Body of pancreas (tissue), 4 donors: ENCODE measurements around the gene SMIM24. TPM values are rescaled to one million over a fixed set of nuclear protein-coding genes. Genes with fewer than 3 reads are reported as not detected.

Source experiments
- ATAC-seq: fragments of 150-250 bp; one replicate; pipeline ENCODE4 v1.9.1; 2016
- DNase-seq, 4 donors: peaks; one replicate each; pipeline ENCODE4 v3.0.0-alpha.2; 2019
- H3K27ac ChIP-seq, 4 donors: fragments of 200-600 bp; sonication (generic); 1 replicate in 3 of 4; 2 replicates in 1 of 4; pipeline versions ENCODE4 v1.5.1 to v1.6.1; 2016 to 2019; ENCODE audit warnings: mild to moderate bottlenecking in 1 of 4, mixed read lengths in 1 of 4, moderate library complexity in 1 of 4
- H3K27me3 ChIP-seq, 2 donors: fragments of 200-600 bp; sonication (generic); one replicate each; pipeline ENCODE4 v1.6.0; 2016; ENCODE audit warnings: mild to moderate bottlenecking in 1 of 2
- H3K36me3 ChIP-seq, 2 donors: fragments of 200-600 bp; sonication (generic); replicated peaks in 1 of 2; 2 replicates each; pipeline ENCODE4 v1.5.1; 2016; ENCODE audit warnings: low read depth in 2 of 2; ENCODE audit not compliant: insufficient read depth in 1 of 2
- H3K4me1 ChIP-seq: fragments of 200-600 bp; sonication (generic); one replicate; pipeline ENCODE4 v1.6.0; 2016
- H3K4me3 ChIP-seq, 2 donors: fragments of 200-600 bp; sonication (generic); 1 replicate in 1 of 2; 2 replicates in 1 of 2; pipeline ENCODE4 v1.5.1; 2016 to 2019
- H3K9me3 ChIP-seq, 3 donors: fragments of 200-600 bp; sonication (generic); 1 replicate in 2 of 3; 2 replicates in 1 of 3; pipeline ENCODE4 v1.5.1; 2016
- POLR2A ChIP-seq, 3 donors: fragments of 450-650 bp; IDR thresholded peaks; one replicate each; pipeline ENCODE4 v1.6.1; 2016; ENCODE audit warnings: antibody characterized with exemption in 3 of 3, mild to moderate bottlenecking in 2 of 3
- WGBS, 2 donors: methylation state at CpG; one replicate each; pipeline ENCODE4 v1.1.5; 2017; 5-methylcytosine and 5-hydroxymethylcytosine counted together
- intact Hi-C: fragments of 100-400 bp; cut with DNase I; formaldehyde crosslinking; loops from one replicate; pipeline ENCODE4 v1.15.1; 2023
- total RNA-seq, 2 donors: library from RNA; depleted of rRNA; stranded (reverse); fragments of >200 nt; gene quantifications; one replicate each; pipeline ENCODE4 v1.1.0, GENCODE V29; 2016
- TF ChIP-seq, protein P1 (sequence below), 7 experiments: fragments of 450-650 bp in 4 of 7; fragments of 200-600 bp in 3 of 7; sonication (generic) in 3 of 7; IDR thresholded peaks; one replicate each; pipeline ENCODE4 v1.5.1; 2016 to 2019; ENCODE audit warnings: antibody characterized with exemption in 7 of 7

The SMIM24 gene
- total RNA-seq, 2 donors from 2014 or later, result 7.6 to 11.4 TPM

DNA sequence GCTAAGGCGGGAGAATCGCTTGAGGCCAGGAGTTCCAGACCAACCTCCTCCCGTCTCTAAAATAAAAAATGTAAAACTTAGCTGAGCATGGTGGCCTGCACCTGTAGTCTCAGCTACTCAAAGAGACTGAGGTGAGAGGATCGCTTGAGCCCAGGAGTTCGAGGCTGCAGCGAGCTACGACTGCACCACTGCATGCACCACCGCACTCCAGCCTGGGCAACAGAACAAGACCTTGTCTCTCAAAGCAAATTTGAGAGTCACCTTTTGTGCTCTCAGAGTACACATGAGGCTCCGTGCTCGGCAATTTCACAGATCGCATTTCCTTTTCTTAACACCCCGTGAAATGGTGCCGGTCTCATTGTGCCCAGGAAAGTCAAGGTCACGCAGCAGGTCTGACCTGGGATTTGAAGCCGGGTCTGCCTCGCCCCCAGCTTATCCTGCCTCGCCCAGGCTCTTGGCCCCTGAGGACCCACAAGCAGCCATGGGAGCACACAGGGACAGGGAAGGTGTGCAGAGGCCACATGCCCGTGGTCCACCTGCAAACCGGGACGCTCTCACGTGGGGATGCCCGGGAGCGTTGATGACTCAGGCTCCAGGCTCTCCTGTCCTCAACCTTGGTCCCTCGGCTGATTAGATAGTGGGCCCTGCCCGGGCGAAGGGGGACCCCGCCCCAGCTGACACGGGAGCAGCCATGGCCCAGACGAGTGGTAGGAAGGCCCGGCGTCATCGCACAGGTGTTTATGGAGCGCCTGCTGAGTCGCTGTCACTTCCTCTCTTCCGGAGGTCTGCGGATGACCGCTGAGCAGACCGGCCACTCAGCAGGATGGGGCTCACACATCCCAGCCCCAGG is 1.1 kb upstream of the SMIM24 start:
- Histone ChIP-seq H3K4me3 (no peak overlapping the region), H3K36me3 (no peaks in the 10 kb centered on the region), H3K4me1 (peaks cover 7% of the 10 kb centered on the region), H3K27me3 (peaks cover 0 to 27% of the 10 kb centered on the region in 2 donors), H3K9me3 (no peaks in the 10 kb centered on the region), H3K27ac (no peak overlapping the region)
- DNase-seq (peak in 1 of 4 donors; percentile 29), ATAC-seq (no peak)
- WGBS, 2 donors, result 51 to 63% methylated on average over 14 to 38 of the region's 38 CpGs
- TF ChIP-seq, protein P1, sequence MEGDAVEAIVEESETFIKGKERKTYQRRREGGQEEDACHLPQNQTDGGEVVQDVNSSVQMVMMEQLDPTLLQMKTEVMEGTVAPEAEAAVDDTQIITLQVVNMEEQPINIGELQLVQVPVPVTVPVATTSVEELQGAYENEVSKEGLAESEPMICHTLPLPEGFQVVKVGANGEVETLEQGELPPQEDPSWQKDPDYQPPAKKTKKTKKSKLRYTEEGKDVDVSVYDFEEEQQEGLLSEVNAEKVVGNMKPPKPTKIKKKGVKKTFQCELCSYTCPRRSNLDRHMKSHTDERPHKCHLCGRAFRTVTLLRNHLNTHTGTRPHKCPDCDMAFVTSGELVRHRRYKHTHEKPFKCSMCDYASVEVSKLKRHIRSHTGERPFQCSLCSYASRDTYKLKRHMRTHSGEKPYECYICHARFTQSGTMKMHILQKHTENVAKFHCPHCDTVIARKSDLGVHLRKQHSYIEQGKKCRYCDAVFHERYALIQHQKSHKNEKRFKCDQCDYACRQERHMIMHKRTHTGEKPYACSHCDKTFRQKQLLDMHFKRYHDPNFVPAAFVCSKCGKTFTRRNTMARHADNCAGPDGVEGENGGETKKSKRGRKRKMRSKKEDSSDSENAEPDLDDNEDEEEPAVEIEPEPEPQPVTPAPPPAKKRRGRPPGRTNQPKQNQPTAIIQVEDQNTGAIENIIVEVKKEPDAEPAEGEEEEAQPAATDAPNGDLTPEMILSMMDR (IDR thresholded peaks at IDR 0.05), result no peak
- no peak for TF ChIP-seq POLR2A (IDR thresholded peaks at IDR 0.05)
- intact Hi-C loops, result no loop called here

DNA sequence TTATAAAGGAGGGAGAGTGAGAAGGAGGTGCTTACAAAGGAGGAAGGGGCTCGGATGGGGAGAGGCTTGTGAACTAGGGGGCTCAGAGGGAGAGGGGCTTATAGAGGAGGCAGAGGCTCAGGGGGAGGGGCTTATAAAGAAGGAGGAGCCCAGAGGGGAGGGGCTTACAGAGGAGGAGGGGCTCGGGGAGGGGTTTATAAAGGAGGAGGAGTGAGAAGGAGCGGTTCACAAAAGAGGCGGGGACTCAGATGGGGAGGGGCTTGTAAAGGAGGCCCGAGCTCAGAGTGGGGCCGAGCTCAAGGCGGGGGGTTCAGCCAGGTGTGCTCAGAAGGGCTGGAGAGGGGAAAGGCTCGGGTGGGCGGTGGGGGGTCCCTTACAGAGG is 500 bp downstream of the SMIM24 start:
- Histone ChIP-seq H3K9me3 (no peaks in the 10 kb centered on the region), H3K4me3 (no peak overlapping the region), H3K36me3 (no peaks in the 10 kb centered on the region), H3K27ac (no peak overlapping the region), H3K27me3 (peaks cover 0 to 27% of the 10 kb centered on the region in 2 donors), H3K4me1 (peaks cover 7% of the 10 kb centered on the region)
- ATAC-seq, result no peak
- intact Hi-C loops, result no loop called here
- TF ChIP-seq POLR2A (IDR thresholded peaks at IDR 0.05), result no peak
- TF ChIP-seq, protein P1 (IDR thresholded peaks at IDR 0.05), result no peak
- 37 to 38% methylated on average over 9 of the region's 9 CpGs for WGBS, 2 donors
- no peak for DNase-seq

DNA sequence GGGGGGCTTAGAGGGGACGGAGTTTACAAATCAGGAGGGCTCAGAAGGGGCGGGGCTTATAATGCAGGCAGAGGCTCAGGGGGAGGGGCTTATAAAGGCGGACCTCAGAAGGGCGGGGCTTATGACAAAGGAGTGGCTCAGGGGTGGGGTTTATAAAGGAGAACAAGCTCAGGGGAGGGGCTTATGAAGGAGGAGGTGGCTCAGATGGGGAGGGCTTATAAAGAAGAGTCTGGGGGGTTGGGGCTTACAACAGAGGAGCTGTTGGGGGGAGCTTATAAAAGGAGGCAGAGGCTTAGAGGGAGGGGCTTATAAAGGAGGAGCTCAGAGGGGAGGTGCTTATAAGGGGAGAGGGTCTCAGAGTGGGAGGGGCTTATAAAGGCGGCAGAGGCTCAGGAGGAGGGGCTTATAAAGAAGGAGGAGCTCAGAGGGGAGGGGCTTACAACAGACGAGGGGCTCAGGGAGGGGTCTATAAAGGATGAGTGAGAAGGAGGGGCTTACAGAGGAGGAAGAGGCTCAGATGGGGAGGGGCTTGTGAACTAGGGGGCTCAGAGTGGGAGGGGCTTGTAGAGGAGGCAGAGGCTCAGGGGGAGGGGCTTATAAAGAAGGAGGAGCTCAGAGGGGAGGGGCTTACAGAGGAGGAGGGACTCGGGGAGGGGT is 1.0 kb downstream of the SMIM24 start:
- no peak overlapping the region for H3K4me3 ChIP-seq
- peaks cover 10% of the 10 kb centered on the region for H3K4me1 ChIP-seq
- H3K27ac ChIP-seq, result no peak overlapping the region
- intact Hi-C loops, result no loop called here
- no peak for TF ChIP-seq POLR2A (IDR thresholded peaks at IDR 0.05)
- TF ChIP-seq, protein P1 (IDR thresholded peaks at IDR 0.05), result no peak
- whole genome bisulfite sequencing, 2 donors, result 39 to 47% methylated on average over 7 of the region's 7 CpGs
- no peaks in the 10 kb centered on the region for H3K9me3 ChIP-seq
- no peaks in the 10 kb centered on the region for H3K36me3 ChIP-seq
- ATAC-seq (no peak), DNase-seq (no peak)
- peaks cover 0 to 27% of the 10 kb centered on the region in 2 donors for H3K27me3 ChIP-seq

DNA sequence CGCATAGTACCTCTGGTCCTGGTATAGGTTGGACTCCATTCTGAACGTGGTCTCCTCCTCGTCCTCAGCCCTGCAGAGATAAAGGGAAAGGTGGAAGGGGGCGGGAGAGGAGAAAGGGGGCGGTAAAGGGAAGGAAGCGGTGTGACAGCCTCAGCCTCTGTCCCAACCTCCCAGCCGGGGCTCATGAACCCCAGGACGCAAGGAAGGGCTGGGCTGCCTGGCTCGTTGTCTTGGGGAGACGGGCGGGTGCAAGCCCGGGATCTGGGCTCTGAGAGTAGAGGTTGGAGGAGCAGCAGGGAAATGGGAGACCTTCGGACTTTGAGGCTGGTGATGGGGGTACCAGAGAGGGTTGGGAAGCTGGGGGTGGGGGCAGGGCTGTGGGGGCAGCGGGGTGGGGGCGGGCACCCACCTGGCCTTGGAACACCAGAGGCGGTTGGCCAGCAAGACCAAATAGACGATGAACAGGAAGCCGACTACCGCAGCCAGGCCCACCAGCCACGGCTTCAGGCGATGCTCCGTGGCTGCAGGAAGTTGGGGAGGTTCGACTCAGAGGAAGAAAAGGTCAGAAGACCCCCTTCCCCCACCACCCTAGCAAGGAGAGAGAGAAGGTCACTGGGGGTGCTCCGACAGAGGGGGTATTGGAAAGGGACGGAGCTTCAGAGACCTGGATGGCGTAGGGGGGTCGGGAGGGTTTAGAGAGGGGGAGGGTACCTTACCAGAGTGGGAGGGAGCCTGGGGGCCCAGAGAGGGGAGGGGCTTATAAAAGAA is 1.7 kb downstream of the SMIM24 start:
- H3K9me3 ChIP-seq, result no peaks in the 10 kb centered on the region
- 50% methylated on average over 24 to 25 of the region's 27 CpGs for WGBS, 2 donors
- peaks cover 17% of the 10 kb centered on the region for H3K4me1 ChIP-seq
- H3K27ac ChIP-seq, result no peak overlapping the region
- intact Hi-C loops, result no loop called here
- no peak for TF ChIP-seq POLR2A (IDR thresholded peaks at IDR 0.05)
- TF ChIP-seq, protein P1 (IDR thresholded peaks at IDR 0.05), result no peak
- no peak overlapping the region for H3K4me3 ChIP-seq
- no peak for ATAC-seq
- DNase-seq, result no peak
- H3K36me3 ChIP-seq, result no peaks in the 10 kb centered on the region
- H3K27me3 ChIP-seq, result peaks cover 0 to 27% of the 10 kb centered on the region in 2 donors
